GM21390 (cell line): ENCODE data around the gene LRRN4CL.
"Not testable (repeated sequence)": the region's sequence is repeated elsewhere in the genome, so short reads cannot be mapped to it uniquely, and the experiment has no call there.

Experiments used
- ATAC-seq: cut with Tn5 transposase; IDR thresholded peaks from one replicate; pipeline ENCODE4 v1.9.1; 2021; ENCODE audit not compliant: unreplicated experiment

Gene LRRN4CL

DNA sequence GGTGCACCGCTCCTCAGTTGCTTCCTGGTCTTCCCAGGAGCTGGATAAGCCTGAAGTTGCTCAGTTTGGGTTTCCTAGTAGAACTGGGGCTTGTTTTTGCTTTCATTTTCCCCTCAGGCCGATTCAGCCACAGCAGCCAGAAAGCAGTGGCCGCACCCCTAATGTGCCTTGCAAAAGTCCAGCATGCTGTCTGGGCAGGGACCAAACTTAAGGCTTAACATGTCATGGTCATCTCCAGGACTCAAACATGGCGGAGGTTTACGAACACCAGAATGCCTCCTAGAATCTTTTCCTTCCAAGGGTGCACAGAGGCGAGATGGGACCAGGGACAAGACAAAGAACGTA is 20.6 kb upstream of the LRRN4CL start:
- ATAC-seq, result no peak

DNA sequence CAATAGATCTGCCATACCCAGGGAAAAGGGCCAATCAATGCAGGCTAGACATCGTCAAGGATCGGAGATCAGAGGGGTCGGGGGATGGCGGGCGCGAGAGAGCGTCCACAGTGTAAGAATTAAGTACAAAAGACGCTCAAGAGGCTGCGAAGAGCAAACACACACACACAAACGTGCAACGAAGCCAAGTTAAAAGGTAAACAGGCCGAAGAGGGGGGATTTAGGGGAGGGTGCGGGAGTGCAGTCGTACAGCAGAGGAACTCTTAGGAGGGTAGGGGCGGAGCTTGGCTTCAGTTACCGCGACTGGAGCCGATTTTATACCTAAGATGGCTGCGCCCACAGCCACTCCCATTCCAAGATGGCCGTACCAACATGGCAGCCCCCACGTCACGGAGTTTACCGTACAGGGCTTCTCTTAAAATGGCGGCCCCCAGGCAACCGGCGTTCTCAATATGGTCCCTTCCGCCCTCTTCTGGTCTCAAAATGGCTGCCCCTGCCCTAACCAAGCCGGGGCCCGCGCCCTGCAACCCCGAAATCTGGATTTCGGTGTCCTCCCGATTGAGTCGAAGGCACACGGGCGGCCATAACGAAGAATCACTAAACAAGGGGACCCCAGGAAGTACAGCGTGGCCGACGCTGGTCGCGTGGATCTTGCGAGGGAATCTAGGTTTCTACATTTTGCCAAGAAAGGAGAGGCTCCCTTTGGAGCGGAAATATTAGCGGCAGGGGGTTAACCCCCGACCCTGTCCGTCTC is 20.1 kb upstream of the LRRN4CL start:
- peak; percentile 67 for ATAC-seq

DNA sequence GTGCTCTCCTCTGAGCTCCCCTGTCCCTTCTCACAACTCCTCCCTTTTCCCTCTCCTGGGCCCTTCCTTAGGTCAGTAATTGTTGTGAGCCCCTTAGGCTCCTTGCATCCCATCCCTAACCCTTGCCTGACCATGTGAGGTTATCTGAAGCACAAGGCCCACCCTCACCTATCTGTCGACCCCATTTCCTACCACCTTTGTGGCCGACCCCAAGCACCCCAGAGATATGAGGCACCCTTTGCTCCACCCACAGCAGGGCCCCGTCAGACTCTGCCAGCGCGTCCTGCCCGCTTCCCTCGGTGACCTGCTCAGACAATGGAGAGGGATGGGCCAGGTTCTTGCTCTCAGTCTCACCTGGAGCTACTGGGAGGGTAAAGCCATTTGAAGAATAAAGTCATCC is 19.5 kb upstream of the LRRN4CL start:
- ATAC-seq, result no peak

DNA sequence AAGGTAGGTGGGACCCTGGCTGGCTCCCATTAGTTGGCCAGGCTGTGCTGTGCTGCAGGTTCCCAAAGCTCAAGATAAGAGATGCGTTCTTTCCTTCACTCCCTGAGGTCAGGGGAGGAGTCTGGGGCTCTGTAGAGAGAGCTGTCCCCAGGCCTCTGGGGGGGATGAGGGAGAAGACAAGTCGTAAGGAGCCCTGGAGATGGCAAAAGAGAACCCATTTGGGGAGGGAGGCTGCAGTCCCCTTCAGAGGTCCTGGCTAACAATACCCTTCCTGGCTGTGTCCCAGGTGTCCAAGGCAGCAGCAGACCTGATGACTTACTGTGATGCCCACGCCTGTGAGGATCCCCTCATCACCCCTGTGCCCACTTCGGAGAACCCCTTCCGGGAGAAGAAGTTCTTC is 19.1 kb upstream of the LRRN4CL start:
- no peak for ATAC-seq

DNA sequence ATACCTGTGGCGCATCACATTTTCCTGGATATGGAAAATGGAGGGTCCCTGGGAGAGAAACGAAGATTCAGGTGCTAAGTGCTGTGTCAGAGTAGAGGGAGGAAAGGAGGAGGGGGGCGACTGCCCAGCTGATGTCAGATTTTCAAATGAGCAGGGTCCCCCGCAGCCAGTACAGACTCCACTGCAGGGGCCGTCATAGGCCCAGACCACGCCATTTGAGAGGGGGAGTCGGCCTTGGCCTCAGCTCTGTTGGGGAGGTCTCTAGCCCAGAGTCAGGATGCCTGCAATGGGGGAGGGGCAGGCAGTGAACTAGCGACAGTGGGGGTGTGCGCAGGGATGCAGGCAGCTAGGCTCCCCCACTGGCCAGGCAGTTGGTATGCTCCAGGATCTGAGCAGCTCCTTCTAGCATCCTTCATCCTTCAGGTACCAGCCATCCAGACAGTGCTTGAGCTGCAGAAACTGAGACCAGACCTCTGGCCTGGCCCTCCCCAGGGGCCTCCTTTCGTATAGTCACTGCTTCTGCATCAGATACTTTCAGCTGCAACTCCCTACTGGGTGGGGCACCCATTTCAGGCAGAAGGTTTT is 18.0 kb upstream of the LRRN4CL start, which contains the start of the genes BSCL2 and GNG3:
BSCL2 (minus strand) TSS at position 148 of the 585 bp plus-strand sequence. CDS start 229 bp downstream, outside the sequence.
GNG3 (plus strand) TSS at position 400 of the 585 bp plus-strand sequence. CDS start 620 bp downstream, outside the sequence.
- ATAC-seq, result no peak

DNA sequence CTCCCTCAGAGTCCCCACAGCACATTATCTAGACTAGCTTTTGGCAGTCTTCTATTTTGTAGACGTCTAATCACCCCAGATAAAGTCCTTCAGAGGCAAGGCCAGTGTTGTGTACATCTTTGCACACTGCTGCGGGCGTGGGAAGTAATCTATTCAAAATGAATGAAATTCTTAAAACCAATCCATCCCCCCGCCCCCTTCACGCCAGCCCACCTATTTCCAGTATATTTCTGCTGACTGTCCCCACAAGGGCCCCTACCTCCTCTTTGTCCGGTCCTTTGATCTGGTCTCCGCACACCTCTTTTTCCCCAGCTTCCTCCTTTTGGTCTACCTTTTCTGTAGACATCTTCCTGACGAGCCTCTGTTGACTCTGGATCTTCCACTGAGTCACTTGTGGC is 17.5 kb upstream of the LRRN4CL start:
- no peak for ATAC-seq

DNA sequence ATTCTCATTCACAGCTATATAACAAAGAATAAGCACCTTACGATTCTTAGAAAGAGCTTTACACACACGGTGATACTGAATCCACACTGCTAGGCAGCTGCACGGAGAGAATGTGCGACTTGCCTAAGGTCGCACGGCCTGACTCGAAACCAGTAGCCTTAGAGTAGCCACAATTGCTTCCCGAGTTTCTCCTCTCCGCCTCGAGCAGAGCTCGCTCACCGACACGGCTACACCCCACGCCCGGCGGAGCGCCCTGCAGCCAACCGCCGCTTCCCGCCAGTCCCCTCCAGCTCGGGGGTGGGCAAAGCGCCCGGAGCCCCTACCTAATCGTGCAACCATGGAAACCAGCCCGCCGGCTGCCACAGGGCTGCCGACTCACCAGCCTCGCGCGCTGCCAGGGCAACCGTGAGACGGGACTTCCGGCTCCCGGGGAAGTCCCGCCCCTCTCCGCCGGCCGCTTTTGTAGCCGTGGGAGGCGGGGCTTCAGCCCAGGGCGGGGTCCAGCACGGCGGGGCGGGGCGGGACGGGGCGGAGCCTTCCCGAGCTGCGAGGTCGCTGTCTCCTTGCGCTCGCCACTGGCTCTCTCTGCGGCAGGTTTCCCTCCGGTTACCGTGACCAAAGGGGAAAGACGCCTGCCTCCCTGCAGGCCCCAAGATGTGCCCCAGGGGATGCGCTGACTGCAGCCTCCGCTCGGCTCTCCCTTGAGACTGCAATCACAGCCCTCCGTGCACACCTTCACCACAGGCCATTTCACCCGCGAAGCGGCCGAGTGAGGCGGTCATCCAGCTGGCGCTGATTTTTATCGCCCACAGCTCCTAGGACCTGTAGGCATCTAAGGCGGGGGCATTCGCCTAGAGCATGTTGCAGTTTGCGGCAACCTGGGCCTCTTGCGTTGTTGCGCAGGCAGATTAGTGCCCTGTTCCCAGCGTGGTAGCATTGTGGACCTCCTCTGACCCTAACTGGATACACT is 16.8 kb upstream of the LRRN4CL start:
- peak; percentile 60 for ATAC-seq

DNA sequence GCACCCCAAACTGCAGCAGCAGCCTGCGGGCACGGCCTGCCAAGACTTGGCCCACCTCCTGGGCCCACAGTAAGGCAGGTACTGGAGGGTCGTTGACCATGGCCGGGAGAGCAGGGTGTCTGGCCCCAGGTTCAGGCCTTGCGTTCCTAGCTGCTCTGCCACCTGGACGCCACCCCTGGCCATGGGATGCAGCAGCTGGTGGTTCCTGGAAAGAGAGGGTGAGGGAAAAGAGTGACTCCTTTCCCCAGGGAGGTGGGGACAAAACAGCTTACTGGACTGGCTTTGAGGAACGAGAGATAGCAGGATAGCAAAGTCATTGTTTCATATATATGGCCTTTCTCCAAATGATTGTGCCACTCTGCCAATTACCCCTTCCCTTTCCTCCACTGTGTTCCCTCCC is 16.1 kb upstream of the LRRN4CL start:
- ATAC-seq, result no peak

DNA sequence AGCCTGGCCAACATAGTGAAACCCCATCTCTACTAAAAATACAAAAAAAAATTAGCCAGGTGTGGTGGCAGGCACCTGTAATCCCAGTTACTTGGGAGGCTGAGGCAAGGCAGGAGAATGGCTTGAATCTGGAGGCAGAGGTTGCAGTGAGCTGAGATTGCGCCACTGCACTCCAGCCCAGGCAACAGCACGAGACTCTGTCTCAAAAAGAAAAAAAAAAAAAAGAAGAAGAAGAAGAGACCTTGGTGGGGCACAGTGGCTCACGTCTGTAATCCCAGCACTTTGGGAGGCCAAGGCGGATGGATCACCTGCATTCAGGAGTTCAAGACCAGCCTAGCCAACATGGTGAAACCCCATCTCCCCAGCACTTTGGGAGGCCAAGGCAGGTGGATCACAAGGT is 14.6 kb upstream of the LRRN4CL start:
- ATAC-seq, result not testable (repeated sequence)

DNA sequence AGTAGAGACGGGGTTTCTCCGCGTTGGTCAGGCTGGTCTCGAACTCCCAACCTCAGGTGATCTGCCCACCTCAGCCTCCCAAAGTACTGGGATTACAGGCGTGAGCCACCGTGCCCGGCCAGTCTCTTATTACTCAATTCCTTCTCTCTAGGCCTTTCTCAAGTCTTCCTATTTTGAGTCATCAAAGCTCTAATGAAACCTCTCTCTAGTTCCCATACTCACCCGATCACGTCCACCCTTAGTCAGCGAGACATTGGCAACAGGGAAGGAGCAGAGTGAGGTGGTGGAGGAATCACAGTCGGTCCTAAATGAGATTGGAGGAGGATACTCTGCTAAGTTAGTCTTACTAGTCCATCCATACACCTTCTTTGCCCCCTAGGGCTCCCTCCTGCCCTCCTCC is 12.9 kb upstream of the LRRN4CL start:
- ATAC-seq, result no peak

DNA sequence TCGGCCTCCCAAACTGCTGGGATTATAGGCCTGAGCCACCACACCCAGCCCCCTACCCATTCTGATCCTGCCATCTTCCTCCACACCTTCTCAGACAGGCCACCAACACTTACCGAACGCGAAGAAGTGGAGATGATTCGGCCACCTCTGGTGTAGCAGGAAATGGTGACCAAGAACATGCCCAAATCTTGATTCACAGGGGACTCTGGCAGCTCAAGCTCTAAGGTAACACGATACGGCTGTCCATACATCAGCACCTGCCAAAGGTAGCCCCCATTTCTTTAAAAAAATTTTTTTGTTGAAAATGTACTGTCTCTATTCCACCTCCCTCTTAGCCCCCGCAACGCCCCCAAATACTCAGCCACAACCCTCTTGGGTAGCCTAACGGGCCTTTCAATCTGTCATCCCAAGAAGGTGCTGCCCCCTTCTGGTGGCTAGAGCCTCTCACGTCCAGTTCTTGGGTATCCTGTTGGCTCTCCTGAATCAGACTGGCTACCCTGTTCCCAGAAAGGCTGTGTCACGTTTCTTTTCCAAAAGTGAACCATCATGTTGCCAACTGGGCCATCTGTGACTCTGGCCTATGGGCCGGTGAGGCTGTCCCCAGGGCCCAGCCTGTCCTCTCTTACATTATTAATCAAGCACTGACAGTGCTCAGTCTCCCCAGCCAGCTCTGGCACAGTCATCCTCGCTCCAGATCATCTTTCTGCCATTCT is 5.3 kb upstream of the LRRN4CL start:
- ATAC-seq, result no peak

DNA sequence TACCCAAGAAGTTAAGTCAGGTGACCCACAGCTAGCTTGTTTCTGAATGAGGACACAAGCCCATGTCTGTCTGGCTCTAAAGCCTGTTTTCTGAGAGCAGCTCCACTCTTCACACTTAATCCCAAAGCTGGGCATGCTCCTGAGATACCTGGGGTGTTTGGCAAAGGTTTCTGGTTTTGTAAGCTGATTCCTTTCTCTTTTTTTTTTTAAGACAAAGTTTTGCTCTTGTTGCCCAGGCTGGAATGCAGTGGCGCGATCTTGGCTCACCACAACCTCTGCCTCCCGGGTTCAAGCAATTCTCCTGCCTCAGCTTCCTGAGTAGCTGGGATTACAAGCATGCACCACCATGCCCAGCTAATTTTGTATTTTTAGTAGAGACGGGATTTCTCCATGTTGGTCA is 4.3 kb upstream of the LRRN4CL start:
- ATAC-seq, result not testable (repeated sequence)

DNA sequence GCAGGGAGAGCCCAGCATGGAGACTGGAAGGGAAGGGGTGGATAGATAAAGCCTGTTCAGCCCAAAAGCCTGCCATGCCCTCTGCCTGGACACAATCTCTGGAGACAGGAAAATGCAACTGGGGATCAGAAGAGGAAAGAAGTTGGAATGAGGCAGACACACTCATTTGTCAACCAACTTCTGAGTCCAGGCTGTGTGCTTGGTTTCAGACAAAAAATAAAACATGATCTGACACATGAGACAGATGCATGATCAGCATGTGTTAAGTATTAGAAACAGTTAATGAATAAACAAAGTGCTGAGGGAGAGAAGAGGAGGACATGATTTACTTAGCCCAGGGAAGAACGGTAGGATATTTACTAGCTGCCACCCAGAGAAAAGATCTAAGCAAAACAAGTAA is 839 bp downstream of the LRRN4CL start:
- no peak for ATAC-seq

DNA sequence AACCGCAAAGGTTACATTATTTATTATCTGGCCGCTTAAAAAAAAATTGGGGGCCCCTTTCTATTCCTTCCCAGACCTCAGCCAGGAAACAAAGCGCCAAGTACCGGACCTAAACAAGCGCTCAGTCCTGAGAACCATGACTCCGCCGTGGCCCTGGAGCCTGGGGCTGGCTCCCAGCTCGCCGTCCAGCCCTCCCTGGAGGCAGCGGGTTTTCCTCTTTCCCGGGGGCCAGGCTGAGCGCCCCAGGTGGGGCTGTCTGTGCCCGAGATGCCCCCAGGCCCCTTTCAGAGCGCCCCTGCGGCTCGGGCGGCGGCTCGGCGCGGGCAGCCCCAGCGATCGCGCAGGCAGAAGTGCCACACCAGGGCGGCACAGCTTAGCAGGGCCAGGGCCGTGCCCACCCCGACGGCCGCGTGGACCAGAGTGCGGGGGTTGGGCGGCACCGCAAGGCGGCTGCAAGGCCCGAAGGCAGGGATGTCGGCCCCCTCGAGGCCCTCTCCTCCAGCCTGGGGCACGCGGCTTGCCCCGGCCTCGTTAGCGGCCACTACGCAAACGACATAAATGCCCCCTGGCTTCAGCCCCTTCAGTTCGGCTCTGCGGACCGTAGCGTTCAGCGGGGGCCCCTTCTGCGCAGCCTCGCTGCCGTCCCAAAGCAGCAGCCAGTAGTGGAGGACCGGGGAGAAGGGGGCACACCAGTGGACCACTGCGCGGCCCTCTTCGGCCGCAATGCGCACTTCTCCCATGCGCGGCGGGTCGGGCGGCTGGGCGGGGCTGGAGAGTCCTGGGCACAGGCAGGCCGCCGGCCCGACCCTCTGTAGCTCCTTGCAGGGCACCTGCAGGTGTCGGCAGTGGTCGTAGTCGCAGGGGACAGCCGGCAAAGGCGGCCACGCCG is 1.6 kb downstream of the LRRN4CL start:
- no peak for ATAC-seq

DNA sequence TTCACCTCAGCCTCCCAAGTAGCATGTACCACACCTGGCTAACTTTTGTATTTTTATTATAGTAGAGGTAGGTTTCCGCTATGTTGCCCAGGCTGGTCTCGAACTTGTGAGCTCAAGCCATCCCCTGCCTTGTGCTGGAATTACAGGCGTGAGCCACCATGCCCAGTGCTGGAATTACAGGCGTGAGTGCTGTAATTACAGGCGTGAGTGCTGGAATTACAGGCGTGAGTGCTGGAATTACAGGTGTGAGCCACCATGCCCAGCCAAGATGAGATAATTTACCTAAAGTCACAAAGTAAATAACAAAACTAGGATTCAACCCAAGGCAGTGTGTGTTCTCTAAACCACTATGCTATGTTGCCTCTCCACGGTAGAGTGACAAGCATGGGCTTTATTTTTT is 6.8 kb downstream of the LRRN4CL start:
- ATAC-seq, result no peak

DNA sequence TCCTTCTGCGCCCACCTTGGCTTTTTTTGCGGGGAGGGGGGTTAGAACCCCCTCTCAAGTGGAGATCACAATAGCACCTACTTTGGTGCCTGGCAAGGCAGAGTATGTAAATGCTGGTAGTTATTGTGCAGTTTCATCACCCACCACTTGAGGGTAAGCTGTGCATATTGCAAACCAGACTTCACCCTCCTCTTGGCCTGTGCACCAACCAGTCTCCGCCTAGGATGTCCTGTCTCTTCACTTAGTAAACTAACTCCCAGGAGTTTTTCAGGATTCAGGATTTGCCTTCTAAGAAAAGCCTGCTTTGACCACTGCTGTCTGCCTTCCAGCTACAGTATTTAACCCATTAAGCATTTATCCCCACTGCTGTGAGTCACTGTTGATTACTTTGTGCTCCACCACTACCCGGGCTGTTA is 8.5 kb downstream of the LRRN4CL start:
- ATAC-seq, result peak; percentile 57

DNA sequence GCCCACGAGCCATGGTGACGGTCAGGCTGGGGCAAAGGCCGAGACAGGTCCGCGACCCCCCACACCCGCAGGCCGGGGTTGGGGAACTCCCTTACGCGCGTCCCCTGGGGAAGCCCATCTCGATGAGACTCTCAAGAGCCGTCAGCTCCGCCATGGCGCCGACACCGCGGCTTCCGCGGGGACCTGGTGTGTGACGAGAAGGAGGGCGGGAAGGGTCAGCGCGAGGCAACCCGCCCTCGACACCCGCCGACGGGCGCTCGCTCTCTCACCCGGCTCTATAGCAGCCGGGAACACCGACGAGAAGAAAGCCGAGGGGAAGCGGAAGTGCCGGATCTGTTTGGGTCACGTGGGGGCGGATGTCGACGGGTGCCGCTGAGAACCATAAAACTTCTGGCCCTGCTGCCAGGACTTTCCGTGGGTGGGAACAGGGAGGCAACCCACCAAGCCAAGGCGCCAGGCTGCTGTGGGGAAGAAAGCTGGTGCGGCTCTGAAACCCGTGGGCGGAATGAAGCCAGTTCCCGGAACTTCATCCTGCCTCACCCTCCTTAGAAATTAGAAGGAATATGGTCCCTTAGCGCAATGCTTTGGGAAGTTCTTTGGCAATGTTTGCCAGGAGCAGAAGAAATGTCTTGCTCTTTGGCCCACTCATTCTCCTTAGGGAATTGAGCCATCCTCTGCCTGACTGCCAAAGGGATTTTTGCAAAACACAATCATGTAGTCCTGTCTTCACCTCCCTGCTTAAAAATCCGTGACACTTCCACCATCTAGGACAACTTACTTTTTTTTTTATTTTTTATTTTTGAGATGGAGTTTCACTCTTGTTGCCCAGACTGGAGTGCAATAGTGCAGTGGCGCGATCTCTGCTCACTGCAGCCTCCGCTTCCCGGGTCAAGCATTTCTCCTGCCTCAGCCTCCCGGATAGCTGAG is 10.3 kb downstream of the LRRN4CL start, which contains the start of gene UBXN1:
UBXN1 (minus strand) TSS at position 304 of the 927 bp plus-strand sequence; CDS start at position 154, 150 bp downstream.
- peak; percentile 74 for ATAC-seq

DNA sequence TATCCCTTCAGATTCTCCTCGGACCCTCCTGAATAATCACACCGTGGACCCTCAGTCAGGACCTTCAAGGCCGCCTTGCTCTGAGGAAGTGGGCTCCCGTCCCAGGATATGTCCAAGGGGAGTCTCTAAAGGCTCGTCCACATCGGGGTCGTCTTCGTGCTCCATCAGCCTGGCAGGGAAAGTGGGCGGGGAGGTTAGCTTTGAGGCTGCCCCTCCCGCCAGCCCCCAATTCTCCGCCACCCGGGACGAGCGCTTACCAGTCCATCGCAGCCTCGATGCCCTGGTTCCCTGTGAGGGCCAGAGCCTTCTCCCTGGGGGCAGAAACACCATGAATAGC is 10.9 kb downstream of the LRRN4CL start:
- ATAC-seq, result no peak

DNA sequence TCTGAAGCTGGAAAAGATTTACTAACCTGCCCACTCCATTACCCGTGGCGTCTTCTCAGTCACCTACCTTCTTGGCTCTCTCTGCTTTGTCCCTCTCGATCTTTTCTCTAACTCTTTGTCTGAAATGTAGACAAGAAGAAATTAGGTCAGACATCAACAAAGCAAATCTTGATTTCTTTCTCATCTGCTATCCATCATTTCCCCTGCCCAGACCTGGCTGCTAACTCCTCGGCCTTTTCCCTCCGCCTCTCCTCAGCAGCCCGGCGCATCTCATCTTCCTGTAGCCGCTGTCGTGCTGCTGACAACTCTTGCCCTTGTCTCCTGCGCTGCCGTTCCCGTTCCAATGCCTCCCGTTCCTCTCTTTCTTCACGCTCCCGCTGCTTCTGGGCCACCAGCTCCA is 11.6 kb downstream of the LRRN4CL start:
- ATAC-seq, result no peak
